ENCODE measurements around the gene SEMA6D.

The SEMA6D gene

DNA sequence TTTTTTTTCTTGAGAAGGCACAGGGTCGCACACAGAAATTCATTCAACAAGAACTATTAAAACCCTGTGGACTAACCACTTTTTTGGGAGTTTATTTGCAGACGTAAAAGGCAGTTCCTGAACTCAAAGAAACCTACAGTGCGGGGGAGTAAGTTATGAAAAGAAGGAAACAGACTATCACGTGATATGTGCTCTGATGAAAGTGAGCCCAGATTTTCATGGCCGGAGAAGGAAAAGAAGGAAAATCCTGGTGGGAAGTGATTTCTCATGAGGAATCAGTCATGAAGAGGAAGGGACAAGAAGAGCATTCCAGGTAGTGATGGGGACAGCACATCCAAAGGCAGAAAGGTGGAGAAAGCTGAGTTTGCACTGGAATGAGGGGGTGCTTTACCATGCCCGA is 26.1 kb downstream of the SEMA6D start:
- DNase-seq (ENCODE audit: low read depth) = no peak

DNA sequence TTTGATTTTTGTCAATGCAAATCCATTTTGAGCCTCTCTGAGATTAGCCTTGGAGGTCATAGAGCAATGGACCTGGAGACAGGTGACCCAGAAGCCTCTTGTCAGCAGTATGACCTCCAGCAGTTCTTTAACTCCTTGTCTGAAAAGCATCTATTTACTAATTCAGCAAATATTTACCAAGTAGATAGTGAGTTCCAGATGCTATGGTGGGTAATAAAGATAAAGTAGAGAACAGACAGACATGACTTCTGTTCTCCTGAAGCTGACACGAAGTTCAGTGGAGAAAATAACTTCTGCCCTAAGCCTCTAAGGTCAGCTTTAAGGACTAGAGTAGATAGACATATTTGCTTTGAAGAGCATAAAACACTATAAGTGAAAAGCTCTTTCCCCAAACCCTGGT is 26.6 kb downstream of the SEMA6D start:
- DNase-seq (ENCODE audit: low read depth) = no peak

DNA sequence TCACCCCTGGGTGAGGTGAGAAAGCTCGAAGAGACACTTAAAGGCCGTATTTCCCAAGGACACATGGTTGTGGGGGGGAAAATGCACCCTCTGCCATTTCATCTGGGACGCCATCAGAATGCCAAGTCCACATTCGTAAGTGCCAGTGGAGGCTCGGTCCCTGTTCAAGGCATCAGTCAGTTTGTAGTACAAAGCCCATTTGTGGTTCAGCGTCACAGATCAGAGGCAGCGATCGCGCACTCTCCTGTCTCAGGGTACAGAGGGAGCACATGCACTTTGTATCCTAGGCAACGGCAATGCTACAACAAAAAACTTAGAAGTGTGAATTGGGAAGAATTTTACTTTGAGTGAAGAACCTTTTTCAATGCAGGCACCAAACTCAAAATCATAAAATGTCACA is 27.2 kb downstream of the SEMA6D start:
- DNase-seq (ENCODE audit: low read depth) = no peak

DNA sequence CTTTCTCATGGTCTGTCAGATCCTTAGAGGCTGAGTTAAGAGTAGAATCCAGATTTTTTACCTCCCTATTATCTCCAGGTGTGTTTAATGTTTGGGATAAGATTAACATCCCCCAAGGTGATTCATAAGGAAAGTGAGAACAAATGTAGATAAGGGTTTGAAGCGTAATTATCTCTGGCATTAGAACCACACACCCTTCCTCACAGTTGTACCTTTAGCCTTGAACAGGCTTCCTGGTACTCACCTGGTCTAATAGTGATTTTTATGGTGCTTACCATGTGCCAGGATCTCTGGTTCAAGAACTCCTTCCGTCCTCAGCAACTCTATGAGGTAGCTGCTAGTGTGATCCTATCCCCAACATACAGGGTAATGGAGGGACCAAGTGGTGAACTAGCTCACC is 27.7 kb downstream of the SEMA6D start:
- DNase-seq (ENCODE audit: low read depth) = no peak

DNA sequence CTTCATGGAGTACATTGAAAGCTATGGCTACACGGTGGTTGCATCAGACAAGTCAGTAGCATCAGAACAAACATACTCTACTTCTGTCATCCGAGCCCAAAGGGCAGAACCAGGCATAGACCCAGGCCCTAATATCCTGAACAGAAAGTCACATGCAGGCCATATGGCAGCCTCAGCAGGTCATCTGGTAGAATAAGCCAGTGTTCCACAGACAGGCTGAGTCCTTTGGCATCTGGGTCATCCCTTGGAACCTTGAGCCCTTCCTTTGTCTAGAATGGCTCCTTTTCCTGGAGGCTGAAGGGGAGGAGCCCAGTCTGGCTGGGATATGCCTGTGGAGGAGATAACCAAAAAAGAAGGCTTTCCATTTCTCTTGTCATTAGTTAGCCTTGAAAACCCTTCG is 29.2 kb downstream of the SEMA6D start:
- DNase-seq (ENCODE audit: low read depth) = no peak

DNA sequence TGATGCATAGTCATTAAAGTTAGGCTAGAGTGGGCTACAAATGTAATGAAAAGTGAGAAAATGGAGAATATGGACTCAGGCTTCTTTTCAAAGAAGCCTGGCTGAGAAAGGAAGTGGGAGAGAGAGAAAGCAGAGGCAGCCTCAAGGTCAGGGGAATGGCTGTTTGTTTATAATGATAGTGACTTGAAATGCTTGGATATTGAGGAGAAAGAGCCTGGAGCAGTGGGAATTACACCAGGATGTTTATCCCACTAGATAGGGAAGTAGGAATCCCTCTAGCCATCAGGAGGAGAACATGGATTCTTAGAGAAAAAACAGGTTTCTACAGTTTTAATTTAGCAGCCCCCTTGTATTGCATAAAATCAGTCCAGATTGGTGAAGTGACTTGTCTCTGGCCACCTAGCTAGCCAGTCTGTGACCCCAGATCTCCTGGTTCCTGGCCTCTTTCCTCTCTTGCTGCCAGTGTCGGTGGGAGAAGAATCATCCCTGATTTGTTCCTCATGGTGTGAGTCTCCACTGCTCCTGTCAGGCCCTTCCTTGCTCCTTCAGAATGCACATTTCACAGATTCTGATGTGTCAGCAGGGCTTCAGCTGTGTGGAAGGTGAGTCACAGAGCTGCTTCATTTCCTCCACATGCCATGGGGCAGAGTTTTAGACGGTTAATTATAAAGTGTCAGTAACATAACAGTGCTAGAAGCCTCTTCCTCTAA is 32.9 kb downstream of the SEMA6D start:
- peak; percentile 78 for DNase-seq (ENCODE audit: low read depth)

DNA sequence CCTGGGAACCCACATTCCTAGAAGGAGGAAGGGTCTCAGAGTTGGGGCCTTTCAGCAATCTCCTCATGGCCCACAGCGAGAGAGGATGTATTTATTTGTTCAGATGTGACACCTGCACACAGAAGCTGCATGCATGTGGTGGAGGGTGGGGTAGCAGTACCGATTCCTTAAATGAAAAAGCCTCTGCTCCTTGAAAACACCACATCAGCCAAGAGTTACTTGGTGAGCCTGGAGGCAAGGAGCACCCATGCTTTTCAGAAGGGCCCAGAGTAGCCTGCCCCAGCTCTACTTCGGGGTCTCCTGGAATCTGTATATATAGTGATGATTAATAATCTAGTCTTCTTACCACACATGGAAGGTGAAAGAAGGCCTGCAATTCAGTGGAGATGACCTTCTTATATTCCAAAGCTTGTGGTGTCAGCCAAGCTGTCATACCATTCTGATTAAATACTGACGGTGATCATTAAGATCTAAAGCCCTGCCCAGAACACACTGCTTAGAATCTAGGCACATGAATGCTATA is 33.5 kb downstream of the SEMA6D start:
- DNase-seq (ENCODE audit: low read depth) = no peak

DNA sequence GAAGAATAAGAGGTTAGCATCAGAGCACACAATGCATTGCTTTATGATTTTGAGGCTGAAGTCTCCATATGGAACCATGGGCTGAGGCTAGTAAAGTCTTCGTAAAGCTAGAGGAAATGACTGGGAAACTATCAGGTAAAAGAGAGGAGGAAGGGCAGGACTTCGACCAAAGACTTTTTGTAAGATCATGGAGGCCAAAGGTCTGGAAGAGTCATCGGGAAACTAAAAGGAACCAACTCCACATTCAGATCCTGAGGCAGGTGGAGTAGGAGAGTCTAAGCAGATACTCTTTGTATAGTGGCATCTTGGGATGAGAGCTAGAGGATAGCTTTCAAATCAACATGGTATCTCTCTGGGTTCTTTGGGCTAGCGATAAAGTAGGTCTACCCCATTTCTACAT is 36.3 kb downstream of the SEMA6D start:
- no peak for DNase-seq (ENCODE audit: low read depth)

DNA sequence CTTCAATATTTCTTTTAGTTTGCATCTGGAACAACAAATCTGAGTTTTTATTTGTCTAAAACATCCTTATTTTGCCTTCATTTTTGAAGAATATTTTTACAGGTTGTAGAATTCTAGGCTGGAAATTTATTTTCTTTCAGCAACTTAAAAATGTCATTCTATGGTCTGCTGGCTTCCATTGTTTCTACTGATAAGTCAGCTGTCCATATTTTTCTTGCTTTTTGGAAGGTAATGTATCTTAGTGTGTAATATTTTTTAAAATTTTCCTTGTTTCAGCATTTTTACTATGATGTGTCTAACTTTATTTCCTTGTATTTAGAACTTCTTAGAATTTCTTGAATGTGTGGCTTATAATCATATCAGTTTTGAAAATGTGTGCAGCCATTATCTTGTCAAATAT is 37.0 kb downstream of the SEMA6D start:
- DNase-seq (ENCODE audit: low read depth) = no peak

DNA sequence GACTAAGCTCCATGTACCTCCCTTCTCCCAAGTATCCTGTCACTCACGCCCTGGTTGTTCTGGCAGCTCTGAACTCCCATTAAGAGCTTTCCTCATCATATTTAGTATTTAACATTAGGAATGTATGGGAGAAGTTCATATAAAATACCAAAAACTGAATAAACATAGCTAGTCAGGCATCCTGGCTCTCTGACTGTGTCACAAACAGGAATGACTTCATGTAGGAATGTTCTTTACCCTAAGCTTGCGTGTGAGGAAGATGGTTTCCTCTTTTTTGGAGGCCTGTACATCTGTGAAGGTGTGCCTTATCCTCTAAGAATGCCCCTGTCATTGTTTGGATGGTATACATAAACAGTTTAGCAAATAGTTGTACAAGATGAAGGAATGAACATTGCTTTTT is 38.6 kb downstream of the SEMA6D start:
- DNase-seq (ENCODE audit: low read depth) = no peak

DNA sequence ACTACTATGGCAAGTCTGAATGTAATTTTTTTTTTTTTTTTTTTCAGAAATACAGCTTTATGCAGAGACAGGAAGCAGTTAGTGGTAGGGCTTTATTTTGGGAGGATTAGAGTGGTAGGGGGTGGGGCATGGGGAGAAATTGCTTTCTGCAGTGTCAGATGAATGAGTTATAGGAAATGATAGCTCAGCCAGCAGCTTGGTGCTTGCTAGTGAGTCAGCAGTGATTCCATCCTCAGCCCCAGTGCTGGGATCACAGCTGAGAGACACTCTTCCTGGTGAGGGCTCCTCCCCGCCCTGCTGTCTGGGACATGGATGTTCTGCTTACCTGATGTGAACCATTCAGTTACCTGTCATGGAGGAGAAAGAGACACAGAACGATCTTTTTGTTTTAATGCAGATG is 39.6 kb downstream of the SEMA6D start:
- peak; percentile 76 for DNase-seq (ENCODE audit: low read depth)

DNA sequence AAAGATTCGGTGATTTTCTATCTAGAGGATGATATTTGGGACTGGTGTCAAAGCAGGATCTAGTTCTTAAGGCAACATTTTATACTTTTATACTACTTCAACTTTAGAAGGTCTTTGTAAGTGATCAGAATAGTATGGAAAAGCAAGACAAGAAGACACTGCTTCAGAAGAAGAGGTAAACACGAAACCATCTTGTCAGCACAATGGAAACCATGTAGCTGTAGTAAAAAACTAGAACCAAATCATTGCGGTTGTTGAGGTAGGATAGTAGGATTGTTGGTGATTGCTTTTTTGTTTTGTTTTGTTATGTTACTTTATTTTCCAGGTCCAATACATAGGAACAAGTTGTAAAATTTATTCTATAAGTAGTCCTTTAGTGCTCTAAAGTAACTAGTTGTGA is 40.0 kb downstream of the SEMA6D start:
- no peak for DNase-seq (ENCODE audit: low read depth)

DNA sequence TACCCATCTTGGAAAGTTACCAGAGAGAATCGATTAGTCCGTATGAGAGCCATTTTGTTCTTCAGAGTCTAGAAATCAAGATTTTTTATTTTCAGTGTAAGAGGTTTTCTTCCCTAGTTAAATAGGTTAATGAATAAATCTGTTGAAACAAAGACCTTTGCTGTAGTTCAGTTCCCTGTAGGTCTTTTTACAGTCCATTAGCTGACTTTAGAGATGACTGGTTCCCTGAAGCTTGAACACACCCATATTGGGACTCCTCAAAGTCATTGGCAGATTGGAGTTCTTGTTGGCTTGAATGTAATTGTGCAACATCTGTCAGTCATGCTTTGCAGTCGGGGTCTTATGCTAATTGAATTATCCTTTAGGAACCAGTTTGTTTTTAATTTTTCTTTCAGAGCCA is 45.3 kb downstream of the SEMA6D start:
- no peak for DNase-seq (ENCODE audit: low read depth)

DNA sequence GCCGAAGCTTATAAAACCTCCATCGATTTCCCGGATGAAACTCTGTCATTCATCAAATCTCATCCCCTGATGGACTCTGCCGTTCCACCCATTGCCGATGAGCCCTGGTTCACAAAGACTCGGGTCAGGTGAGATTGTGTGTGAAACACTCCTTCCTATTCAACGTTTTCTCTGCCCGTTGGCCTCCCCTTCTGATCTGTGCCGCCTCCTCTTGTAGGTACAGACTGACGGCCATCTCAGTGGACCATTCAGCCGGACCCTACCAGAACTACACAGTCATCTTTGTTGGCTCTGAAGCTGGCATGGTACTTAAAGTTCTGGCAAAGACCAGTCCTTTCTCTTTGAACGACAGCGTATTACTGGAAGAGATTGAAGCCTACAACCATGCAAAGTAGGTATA is 47.4 kb downstream of the SEMA6D start:
- DNase-seq (ENCODE audit: low read depth) = no peak

DNA sequence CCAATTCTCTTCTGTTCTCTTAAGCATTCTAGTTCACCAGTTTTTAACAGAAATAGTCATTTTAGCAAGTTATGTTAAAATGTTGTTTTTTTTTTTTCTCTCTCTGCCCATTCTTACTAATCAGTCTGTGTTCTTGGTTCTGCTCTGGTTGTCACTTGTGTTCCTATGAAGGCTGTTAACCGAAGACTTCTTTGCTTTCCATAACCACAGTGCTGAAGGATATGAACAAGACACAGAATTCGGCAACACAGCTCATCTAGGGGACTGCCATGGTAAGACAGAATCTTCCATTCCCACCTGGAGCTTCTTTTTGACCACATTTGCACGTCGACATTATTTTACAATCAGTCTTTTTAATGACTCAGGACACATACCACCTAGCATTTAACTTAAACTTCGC is 49.1 kb downstream of the SEMA6D start:
- DNase-seq (ENCODE audit: low read depth) = no peak

DNA sequence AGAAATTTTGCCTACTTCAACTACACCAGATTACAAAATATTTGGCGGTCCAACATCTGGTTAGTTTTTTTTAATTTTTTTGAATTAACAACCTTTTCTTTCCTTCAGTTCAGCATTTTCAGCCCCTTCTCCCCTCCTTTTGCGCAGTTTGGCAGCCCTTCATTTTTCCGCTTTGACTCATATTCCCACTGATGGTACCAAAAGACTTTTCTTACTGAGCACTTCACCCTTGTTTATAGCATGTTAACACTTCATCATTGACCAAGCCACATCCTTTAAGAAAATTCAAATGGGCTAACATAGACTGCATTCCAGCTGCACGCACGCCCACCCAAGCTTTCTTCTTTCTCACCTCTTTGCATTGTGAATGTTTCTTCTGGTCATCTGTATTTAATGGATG is 49.7 kb downstream of the SEMA6D start:
- no peak for DNase-seq (ENCODE audit: low read depth)

DNA sequence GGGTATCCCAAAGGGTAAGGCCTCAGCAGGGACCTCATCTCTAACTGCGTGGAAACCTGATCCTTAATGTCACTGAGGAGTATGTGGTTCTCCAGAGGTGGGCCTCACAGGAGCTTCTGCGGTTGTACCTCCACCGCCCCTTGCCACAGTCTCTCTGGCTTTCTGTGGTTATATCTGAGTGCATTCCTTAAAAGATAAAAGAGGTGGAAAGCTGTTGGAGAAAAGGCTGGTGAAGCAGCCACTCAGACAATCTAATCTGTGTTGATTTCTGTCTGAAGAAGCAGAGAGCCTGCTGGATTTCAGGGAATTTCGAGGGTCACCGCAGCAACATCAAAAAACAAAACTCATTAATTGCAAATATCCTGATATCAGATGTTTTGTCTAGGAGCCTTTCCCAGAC is 51.4 kb downstream of the SEMA6D start:
- no peak for DNase-seq (ENCODE audit: low read depth)

DNA sequence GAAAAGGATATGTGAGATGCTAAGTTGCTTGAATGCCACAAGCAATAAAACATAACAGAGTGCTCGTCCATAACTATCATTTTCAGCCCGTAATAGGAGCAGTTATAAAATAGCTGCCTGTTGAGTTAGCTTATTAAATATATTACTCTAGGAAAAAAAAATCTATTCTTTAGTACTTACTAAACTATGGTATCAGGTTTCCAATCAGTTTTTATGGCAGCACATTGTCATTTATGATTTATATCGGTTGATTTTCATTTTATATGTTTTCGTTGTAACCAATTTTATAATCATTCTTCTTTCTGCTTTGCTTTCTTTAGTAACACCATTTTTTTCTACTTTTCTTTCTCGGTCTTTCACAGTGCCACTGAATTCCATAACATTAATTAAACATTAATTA is 51.9 kb downstream of the SEMA6D start:
- no peak for DNase-seq (ENCODE audit: low read depth)

DNA sequence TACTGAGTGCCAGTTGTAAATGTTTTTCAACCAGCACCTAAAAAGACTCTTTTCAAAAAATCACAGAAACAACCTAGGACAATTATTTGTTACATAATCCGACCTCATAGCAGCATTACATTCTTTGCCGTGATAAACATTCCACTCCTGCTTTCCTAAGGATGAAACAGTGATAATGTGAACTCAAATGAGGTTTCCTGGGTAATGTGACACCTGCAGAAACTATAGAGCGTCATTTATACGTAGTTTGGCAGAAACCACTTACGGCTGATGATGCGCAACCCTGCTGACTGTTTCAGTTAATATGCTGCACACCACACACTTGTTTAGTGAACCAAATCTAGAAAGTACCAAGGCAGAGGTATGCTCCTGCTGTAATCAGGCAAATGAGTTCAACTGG is 55.8 kb downstream of the SEMA6D start:
- DNase-seq (ENCODE audit: low read depth) = no peak

DNA sequence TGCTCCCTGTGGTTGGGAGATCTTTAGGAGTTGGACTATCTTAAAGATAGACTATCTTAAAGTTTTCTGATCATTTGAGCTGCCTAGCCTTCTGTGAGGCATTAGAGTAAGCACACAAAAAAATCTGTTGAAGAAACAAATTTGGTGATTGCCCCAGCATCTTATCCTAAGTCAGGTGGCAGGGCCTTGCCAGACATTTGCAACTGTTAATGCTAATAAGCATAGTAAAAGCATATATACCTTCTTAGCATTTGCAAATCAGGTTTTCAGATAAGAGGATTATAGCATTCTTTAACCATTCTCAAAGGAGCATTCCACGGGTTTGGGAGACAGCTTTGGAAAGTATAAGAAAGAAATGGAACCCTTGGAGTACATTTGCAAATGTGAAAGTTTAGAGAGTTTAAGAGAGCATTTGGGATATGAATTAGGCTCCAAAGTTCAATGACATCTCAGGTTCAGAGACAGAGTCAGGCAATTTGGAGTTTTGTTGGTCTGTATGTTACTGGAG is 61.0 kb downstream of the SEMA6D start:
- DNase-seq (ENCODE audit: low read depth) = no peak

DNA sequence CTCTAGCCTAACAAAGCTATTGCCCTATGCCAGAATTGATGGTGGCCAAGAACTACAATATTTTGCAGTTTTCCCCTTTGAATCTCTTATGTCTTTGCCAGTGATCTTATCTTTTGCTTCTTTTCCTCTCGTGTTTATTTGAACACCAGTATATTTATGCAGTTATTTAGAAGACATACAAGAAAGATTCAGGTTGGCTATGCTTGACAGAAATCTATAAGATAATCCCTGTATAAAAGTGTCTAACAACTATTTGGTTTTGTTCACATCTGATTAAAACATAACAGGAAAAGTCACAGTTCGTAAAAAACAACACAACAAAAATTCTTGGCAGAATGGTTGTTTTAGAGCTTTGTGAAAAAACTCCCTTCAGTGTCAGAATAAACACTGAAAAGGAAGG is 63.7 kb downstream of the SEMA6D start:
- DNase-seq (ENCODE audit: low read depth) = no peak

DNA sequence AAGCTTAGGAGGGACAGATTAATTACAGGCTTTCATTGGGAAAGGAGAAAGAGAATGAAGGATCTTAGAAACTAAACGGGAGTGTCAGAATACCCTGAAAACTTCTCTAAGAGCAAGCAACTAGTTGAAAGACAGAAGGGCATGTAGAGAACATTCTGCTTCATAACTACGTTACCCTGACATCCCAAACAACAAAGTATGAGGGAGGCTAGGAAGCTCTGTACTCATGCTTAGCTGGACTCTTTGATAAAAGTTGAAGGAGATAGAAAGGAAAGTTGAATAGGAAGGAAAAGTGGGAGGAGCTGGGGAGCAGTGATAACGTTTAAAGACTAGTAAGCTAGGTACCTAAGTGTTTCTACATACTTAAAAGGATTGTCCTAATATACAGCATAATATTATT is 64.2 kb downstream of the SEMA6D start:
- DNase-seq (ENCODE audit: low read depth) = no peak

DNA sequence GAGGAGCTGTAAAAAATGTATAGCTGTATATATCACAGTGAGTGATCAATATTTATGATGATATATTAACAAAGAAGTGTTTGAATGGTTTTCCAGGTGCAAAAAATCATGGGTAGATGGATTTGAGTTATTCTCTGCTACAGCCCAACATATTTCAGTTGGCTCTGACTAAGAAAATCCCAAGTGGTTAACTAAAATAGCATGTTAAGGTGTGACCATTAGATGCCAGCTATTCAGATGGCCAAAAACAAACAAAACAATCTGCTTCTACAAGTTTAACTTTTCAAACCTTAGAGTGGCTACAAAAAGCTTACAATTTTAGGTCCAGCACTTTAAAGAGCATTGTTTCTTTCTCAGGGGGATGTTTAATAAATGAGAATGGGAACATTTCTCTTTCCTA is 67.5 kb downstream of the SEMA6D start:
- no peak for DNase-seq (ENCODE audit: low read depth)

DNA sequence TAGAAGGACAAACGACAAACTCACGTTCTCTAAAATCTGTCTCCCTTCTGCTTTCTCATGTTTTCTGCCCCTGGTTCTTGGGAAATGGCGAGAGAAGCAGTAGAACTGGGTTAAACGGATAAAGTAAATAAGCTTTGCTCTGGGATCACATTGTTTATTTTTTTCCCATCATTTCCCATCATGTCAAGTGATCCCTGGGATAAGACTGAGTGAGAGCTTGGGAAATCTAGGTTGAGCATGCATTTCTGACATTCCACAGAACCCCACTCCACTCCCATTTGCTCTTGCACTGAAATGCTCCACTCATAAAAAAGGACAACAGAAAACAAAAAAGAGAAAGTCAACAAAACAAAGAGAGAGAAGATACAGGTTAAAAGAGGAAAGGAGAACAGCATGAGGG is 69.1 kb downstream of the SEMA6D start:
- DNase-seq (ENCODE audit: low read depth) = peak; percentile 7

Measured in GM04504 (cell line).